ENCODE measurements around the gene IFNL1.

DNA sequence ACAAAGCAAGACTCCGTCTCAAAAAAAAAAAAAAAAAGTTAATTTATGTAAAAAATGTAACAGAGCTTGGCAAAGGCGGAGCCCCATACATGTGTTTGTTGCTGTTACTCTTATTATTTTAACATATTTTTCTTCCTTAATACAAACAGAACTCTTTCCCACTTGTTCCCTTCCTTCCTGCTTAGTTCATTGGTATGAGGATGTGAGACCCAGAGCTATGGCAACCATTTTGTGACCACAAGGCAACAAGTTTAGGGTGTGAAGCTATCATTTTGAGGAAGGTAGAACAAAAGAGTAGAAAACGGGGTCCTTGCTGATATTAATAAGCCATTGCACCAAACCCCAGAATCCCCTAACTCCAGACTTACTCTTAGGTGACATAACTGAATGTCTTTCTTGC, 5.4 kb downstream of the IFNL1 start:
- TF ChIP-seq, protein P1, sequence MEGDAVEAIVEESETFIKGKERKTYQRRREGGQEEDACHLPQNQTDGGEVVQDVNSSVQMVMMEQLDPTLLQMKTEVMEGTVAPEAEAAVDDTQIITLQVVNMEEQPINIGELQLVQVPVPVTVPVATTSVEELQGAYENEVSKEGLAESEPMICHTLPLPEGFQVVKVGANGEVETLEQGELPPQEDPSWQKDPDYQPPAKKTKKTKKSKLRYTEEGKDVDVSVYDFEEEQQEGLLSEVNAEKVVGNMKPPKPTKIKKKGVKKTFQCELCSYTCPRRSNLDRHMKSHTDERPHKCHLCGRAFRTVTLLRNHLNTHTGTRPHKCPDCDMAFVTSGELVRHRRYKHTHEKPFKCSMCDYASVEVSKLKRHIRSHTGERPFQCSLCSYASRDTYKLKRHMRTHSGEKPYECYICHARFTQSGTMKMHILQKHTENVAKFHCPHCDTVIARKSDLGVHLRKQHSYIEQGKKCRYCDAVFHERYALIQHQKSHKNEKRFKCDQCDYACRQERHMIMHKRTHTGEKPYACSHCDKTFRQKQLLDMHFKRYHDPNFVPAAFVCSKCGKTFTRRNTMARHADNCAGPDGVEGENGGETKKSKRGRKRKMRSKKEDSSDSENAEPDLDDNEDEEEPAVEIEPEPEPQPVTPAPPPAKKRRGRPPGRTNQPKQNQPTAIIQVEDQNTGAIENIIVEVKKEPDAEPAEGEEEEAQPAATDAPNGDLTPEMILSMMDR (IDR thresholded peaks at IDR 0.05), result no peak
- TF ChIP-seq POLR2A (IDR thresholded peaks at IDR 0.05), result no peak

Data from uterus (tissue), 2 donors.